Activated naive CD4-positive, alpha-beta T cell treated with anti-CD3 and anti-CD28 coated beads, Interleukin-2, amount 50 U/mL, for 24 hours (primary cell): ENCODE results near the gene DPYSL3.

Source experiments
- H3K27ac Mint-ChIP-seq: one replicate; pipeline ENCODE4 v1.8.0; 2021; ENCODE audit warnings: mild to moderate bottlenecking, mixed read lengths
- H3K27me3 Mint-ChIP-seq: one replicate; pipeline ENCODE4 v1.8.0; 2021; ENCODE audit warnings: mixed read lengths
- H3K36me3 Mint-ChIP-seq: one replicate; pipeline ENCODE4 v1.8.0; 2021; ENCODE audit warnings: mixed read lengths
- H3K4me1 Mint-ChIP-seq: one replicate; pipeline ENCODE4 v1.8.0; 2021; ENCODE audit warnings: mixed read lengths
- H3K4me3 Mint-ChIP-seq: one replicate; pipeline ENCODE4 v1.8.0; 2021; ENCODE audit warnings: mild to moderate bottlenecking, mixed read lengths
- H3K9me3 Mint-ChIP-seq: one replicate; pipeline ENCODE4 v1.8.0; 2021; ENCODE audit warnings: mixed read lengths

The DPYSL3 gene

GRCh38 chr5:147445090-147445489 lies 64.8 kb downstream of the DPYSL3 start:
- Mint-ChIP-seq H3K27me3 (peaks cover 10% of the 10 kb centered on the region), H3K36me3 (no peaks in the 10 kb centered on the region), H3K9me3 (no peaks in the 10 kb centered on the region), H3K27ac (no peak overlapping the region), H3K4me1 (no peaks in the 10 kb centered on the region), H3K4me3 (no peak overlapping the region)

GRCh38 chr5:147442224-147442623 lies 67.6 kb downstream of the DPYSL3 start:
- H3K27ac Mint-ChIP-seq, result no peak overlapping the region
- no peaks in the 10 kb centered on the region for H3K36me3 Mint-ChIP-seq
- H3K9me3 Mint-ChIP-seq, result no peaks in the 10 kb centered on the region
- no peaks in the 10 kb centered on the region for H3K4me1 Mint-ChIP-seq
- H3K27me3 Mint-ChIP-seq, result peaks cover 10% of the 10 kb centered on the region
- no peak overlapping the region for H3K4me3 Mint-ChIP-seq

- H3K9me3 Mint-ChIP-seq, result no peaks in the 10 kb centered on the region
- H3K4me3 Mint-ChIP-seq, result no peak overlapping the region
- H3K27me3 Mint-ChIP-seq, result peaks cover 10% of the 10 kb centered on the region
- no peaks in the 10 kb centered on the region for H3K36me3 Mint-ChIP-seq
- H3K27ac Mint-ChIP-seq, result no peak overlapping the region
- no peaks in the 10 kb centered on the region for H3K4me1 Mint-ChIP-seq
Measured at GRCh38 chr5:147441191-147441695, 68.6 kb downstream of the DPYSL3 start.

GRCh38 chr5:147439254-147439653 lies 70.6 kb downstream of the DPYSL3 start:
- H3K4me3 Mint-ChIP-seq, result no peak overlapping the region
- H3K9me3 Mint-ChIP-seq, result no peaks in the 10 kb centered on the region
- H3K27ac Mint-ChIP-seq, result no peak overlapping the region
- peaks cover 10% of the 10 kb centered on the region for H3K27me3 Mint-ChIP-seq
- no peaks in the 10 kb centered on the region for H3K36me3 Mint-ChIP-seq
- no peaks in the 10 kb centered on the region for H3K4me1 Mint-ChIP-seq

- Mint-ChIP-seq H3K4me1 (no peaks in the 10 kb centered on the region), H3K27ac (no peak overlapping the region), H3K4me3 (no peak overlapping the region), H3K27me3 (peaks cover 11% of the 10 kb centered on the region), H3K36me3 (no peaks in the 10 kb centered on the region), H3K9me3 (no peaks in the 10 kb centered on the region)
Measured at GRCh38 chr5:147437161-147437596, 72.7 kb downstream of the DPYSL3 start.

- no peaks in the 10 kb centered on the region for H3K36me3 Mint-ChIP-seq
- no peak overlapping the region for H3K4me3 Mint-ChIP-seq
- H3K9me3 Mint-ChIP-seq, result no peaks in the 10 kb centered on the region
- H3K4me1 Mint-ChIP-seq, result no peaks in the 10 kb centered on the region
- H3K27ac Mint-ChIP-seq, result no peak overlapping the region
- H3K27me3 Mint-ChIP-seq, result peaks cover 10% of the 10 kb centered on the region
Measured at GRCh38 chr5:147436596-147436995, 73.3 kb downstream of the DPYSL3 start.

- no peaks in the 10 kb centered on the region for H3K4me1 Mint-ChIP-seq
- H3K9me3 Mint-ChIP-seq, result no peaks in the 10 kb centered on the region
- no peaks in the 10 kb centered on the region for H3K36me3 Mint-ChIP-seq
- H3K27ac Mint-ChIP-seq, result no peak overlapping the region
- H3K27me3 Mint-ChIP-seq, result peaks cover 5% of the 10 kb centered on the region
- H3K4me3 Mint-ChIP-seq, result no peak overlapping the region
Measured at GRCh38 chr5:147434049-147434448, 75.8 kb downstream of the DPYSL3 start.

- Mint-ChIP-seq H3K4me1 (no peaks in the 10 kb centered on the region), H3K9me3 (no peaks in the 10 kb centered on the region), H3K27me3 (peaks cover 7% of the 10 kb centered on the region), H3K27ac (no peak overlapping the region), H3K4me3 (no peak overlapping the region), H3K36me3 (no peaks in the 10 kb centered on the region)
Measured at GRCh38 chr5:147432323-147432722, 77.5 kb downstream of the DPYSL3 start.

- H3K4me1 Mint-ChIP-seq, result no peaks in the 10 kb centered on the region
- H3K9me3 Mint-ChIP-seq, result no peaks in the 10 kb centered on the region
- peaks cover 7% of the 10 kb centered on the region for H3K27me3 Mint-ChIP-seq
- no peak overlapping the region for H3K27ac Mint-ChIP-seq
- no peaks in the 10 kb centered on the region for H3K36me3 Mint-ChIP-seq
- no peak overlapping the region for H3K4me3 Mint-ChIP-seq
Measured at GRCh38 chr5:147431586-147431985, 78.3 kb downstream of the DPYSL3 start.

- H3K4me1 Mint-ChIP-seq, result no peaks in the 10 kb centered on the region
- H3K27me3 Mint-ChIP-seq, result peaks cover 9% of the 10 kb centered on the region
- no peak overlapping the region for H3K4me3 Mint-ChIP-seq
- H3K27ac Mint-ChIP-seq, result no peak overlapping the region
- no peaks in the 10 kb centered on the region for H3K9me3 Mint-ChIP-seq
- H3K36me3 Mint-ChIP-seq, result no peaks in the 10 kb centered on the region
Measured at GRCh38 chr5:147430628-147431027, 79.2 kb downstream of the DPYSL3 start.

- H3K27ac Mint-ChIP-seq, result no peak overlapping the region
- H3K36me3 Mint-ChIP-seq, result no peaks in the 10 kb centered on the region
- no peaks in the 10 kb centered on the region for H3K4me1 Mint-ChIP-seq
- H3K27me3 Mint-ChIP-seq, result peaks cover 7% of the 10 kb centered on the region
- H3K9me3 Mint-ChIP-seq, result no peaks in the 10 kb centered on the region
- H3K4me3 Mint-ChIP-seq, result no peak overlapping the region
Measured at GRCh38 chr5:147427521-147428401, 82.1 kb downstream of the DPYSL3 start.

- no peaks in the 10 kb centered on the region for H3K9me3 Mint-ChIP-seq
- no peaks in the 10 kb centered on the region for H3K36me3 Mint-ChIP-seq
- H3K27me3 Mint-ChIP-seq, result peaks cover 7% of the 10 kb centered on the region
- H3K4me3 Mint-ChIP-seq, result no peak overlapping the region
- H3K27ac Mint-ChIP-seq, result no peak overlapping the region
- no peaks in the 10 kb centered on the region for H3K4me1 Mint-ChIP-seq
Measured at GRCh38 chr5:147426640-147427327, 83.1 kb downstream of the DPYSL3 start.

GRCh38 chr5:147418613-147419012 lies 91.3 kb downstream of the DPYSL3 start:
- H3K9me3 Mint-ChIP-seq, result no peaks in the 10 kb centered on the region
- H3K4me1 Mint-ChIP-seq, result no peaks in the 10 kb centered on the region
- no peaks in the 10 kb centered on the region for H3K36me3 Mint-ChIP-seq
- no peak overlapping the region for H3K27ac Mint-ChIP-seq
- no peaks in the 10 kb centered on the region for H3K27me3 Mint-ChIP-seq
- no peak overlapping the region for H3K4me3 Mint-ChIP-seq

GRCh38 chr5:147417135-147417813 lies 92.6 kb downstream of the DPYSL3 start:
- H3K9me3 Mint-ChIP-seq, result no peaks in the 10 kb centered on the region
- no peak overlapping the region for H3K27ac Mint-ChIP-seq
- H3K4me3 Mint-ChIP-seq, result no peak overlapping the region
- no peaks in the 10 kb centered on the region for H3K27me3 Mint-ChIP-seq
- no peaks in the 10 kb centered on the region for H3K36me3 Mint-ChIP-seq
- H3K4me1 Mint-ChIP-seq, result no peaks in the 10 kb centered on the region

- Mint-ChIP-seq H3K4me1 (no peaks in the 10 kb centered on the region), H3K4me3 (no peak overlapping the region), H3K9me3 (no peaks in the 10 kb centered on the region), H3K27me3 (no peaks in the 10 kb centered on the region), H3K27ac (no peak overlapping the region), H3K36me3 (no peaks in the 10 kb centered on the region)
Measured at GRCh38 chr5:147415651-147416050, 94.2 kb downstream of the DPYSL3 start.

- Mint-ChIP-seq H3K4me3 (no peak overlapping the region), H3K9me3 (no peaks in the 10 kb centered on the region), H3K4me1 (no peaks in the 10 kb centered on the region), H3K27ac (no peak overlapping the region), H3K27me3 (no peaks in the 10 kb centered on the region), H3K36me3 (no peaks in the 10 kb centered on the region)
Measured at GRCh38 chr5:147413266-147413665, 96.6 kb downstream of the DPYSL3 start.
